ENCODE measurements around the gene CDCA4. TPM values are rescaled to one million over a fixed set of nuclear protein-coding genes. Genes with fewer than 3 reads are reported as not detected.

CDCA4 gene
- polyA plus RNA-seq (2011; rRNA removed) = 19.5 and 24.2 TPM in 2 replicates
- polyA plus RNA-seq (2012; cell fraction: cytosol; rRNA removed) = 42.8 and 52.7 TPM in 2 replicates
- polyA plus RNA-seq (2012; cell fraction: nucleus; rRNA removed) = 44.8 and 46.3 TPM in 2 replicates
- 25.9 to 28.0 TPM (median 26.9 TPM) in 3 replicates for polyA plus RNA-seq (2017; fragmentation: RNase III; extraction: RNeasy Plus Mini Kit Qiagen cat#74134 plus additional on column Dnase treatment)
- 16.6 and 20.0 TPM in 2 replicates for polyA minus RNA-seq (2011; rRNA and poly(A)+ RNA removed)

GRCh38 chr14:105020815-105021655 is at the start of gene CDCA4:
Gene CDCA4, minus strand, starts transcription at chr14:105021083. Its CDS starts 9,154 bp downstream, at chr14:105011929.
- peak; percentile 96 to 97 for DNase-seq (ENCODE audit: low read depth in 1 of 2, low spot score in 1 of 2)
- H3K4me1 ChIP-seq = peaks cover 75% of the 10 kb centered on the region
- ATAC-seq = peak; percentile 81 to 84
- ChIA-PET POLR2A (interaction anchor here (0.5 to 7.0 kb wide), 22 partner anchors 8 to 268 kb away, joined by 3 to 76 read pairs (median 5); partner anchors contain the start of genes AHNAK2, CLBA1 and SIVA1), CTCF (interaction anchor here (1.2 to 28.5 kb wide), 5 partner anchors 9 to 46 kb away, joined by 3 to 509 read pairs (median 31); partner anchors contain the start of gene AHNAK2)
- WGBS (ENCODE audit: missing lambda C conversion rate) = 0% methylated on average over 6 of the region's 115 CpGs
- peak within 1 kb of the TSS; percentile 97 for H3K4me3 ChIP-seq
- peak within 1 kb of the TSS; percentile 97 to 98 for H3K27ac ChIP-seq
- H3K9me3 ChIP-seq = no peaks in the 10 kb centered on the region
- no peak for FAIRE-seq
- peak within 1 kb of the TSS; percentile 81 for H3K4me2 ChIP-seq
- no peak for TF ChIP-seq MAFK (IDR thresholded peaks at IDR 0.05; ENCODE audit: partially characterized antibody)
- no peak for TF ChIP-seq SREBF2 (IDR thresholded peaks at IDR 0.05)
- TF ChIP-seq MAZ (IDR thresholded peaks at IDR 0.05; ENCODE audit: borderline replicate concordance, low read depth, low read length) = 0 out of 2 replicates have a peak, but pooled peaks have one; percentile 32
- TF ChIP-seq HOXB13 (CRISPR knock-in tag; IDR thresholded peaks at IDR 0.05; ENCODE audit: low read depth) = no peak
- TF ChIP-seq, protein P1, sequence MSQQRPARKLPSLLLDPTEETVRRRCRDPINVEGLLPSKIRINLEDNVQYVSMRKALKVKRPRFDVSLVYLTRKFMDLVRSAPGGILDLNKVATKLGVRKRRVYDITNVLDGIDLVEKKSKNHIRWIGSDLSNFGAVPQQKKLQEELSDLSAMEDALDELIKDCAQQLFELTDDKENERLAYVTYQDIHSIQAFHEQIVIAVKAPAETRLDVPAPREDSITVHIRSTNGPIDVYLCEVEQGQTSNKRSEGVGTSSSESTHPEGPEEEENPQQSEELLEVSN (IDR thresholded peaks at IDR 0.05; ENCODE audit: borderline replicate concordance, low read depth) = peak; percentile 86; the same call in 1 of the 2 replicates
- no peak for TF ChIP-seq ZC3H11A (IDR thresholded peaks at IDR 0.05)
- peak; percentile 25; the same call in 1 of the 2 replicates for TF ChIP-seq PHF8 (IDR thresholded peaks at IDR 0.05; ENCODE audit: borderline replicate concordance, low read depth)
- TF ChIP-seq ATOH8 (CRISPR knock-in tag; IDR thresholded peaks at IDR 0.05; ENCODE audit: low read depth) = 0 out of 2 replicates have a peak, but pooled peaks have one; percentile 10
- no peak for TF ChIP-seq EHMT2 (IDR thresholded peaks at IDR 0.05; ENCODE audit: low read depth)
- no peak for TF ChIP-seq ZFP36 (IDR thresholded peaks at IDR 0.05; ENCODE audit: borderline replicate concordance, partially characterized antibody)
- TF ChIP-seq MYC (IDR thresholded peaks at IDR 0.05; ENCODE audit: borderline replicate concordance, low read length) = peak; percentile 17; the same call in 1 of the 2 replicates
- TF ChIP-seq NR3C1 (IDR thresholded peaks at IDR 0.05) = no peak
- TF ChIP-seq, protein P2, sequence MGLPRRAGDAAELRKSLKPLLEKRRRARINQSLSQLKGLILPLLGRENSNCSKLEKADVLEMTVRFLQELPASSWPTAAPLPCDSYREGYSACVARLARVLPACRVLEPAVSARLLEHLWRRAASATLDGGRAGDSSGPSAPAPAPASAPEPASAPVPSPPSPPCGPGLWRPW (IDR thresholded peaks at IDR 0.05) = no peak
- TF ChIP-seq RNF2 (IDR thresholded peaks at IDR 0.05; ENCODE audit: borderline replicate concordance, low read depth) = no peak
- no peak for TF ChIP-seq ZSCAN20 (CRISPR knock-in tag; IDR thresholded peaks at IDR 0.05)
- no peak for TF ChIP-seq HOXA7 (CRISPR knock-in tag; IDR thresholded peaks at IDR 0.05)
- TF ChIP-seq ESRRA (IDR thresholded peaks at IDR 0.05; ENCODE audit: borderline replicate concordance, low read length) = no peak
- TF ChIP-seq POLR2AphosphoS2 (conservative IDR thresholded peaks at IDR 0.05; ENCODE audit: low read length) = no peak
- TF ChIP-seq, protein P3, sequence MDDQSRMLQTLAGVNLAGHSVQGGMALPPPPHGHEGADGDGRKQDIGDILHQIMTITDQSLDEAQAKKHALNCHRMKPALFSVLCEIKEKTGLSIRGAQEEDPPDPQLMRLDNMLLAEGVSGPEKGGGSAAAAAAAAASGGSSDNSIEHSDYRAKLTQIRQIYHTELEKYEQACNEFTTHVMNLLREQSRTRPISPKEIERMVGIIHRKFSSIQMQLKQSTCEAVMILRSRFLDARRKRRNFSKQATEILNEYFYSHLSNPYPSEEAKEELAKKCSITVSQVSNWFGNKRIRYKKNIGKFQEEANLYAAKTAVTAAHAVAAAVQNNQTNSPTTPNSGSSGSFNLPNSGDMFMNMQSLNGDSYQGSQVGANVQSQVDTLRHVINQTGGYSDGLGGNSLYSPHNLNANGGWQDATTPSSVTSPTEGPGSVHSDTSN (IDR thresholded peaks at IDR 0.05) = 0 out of 2 replicates have a peak, but pooled peaks have one; percentile 1
- TF ChIP-seq JUNB (IDR thresholded peaks at IDR 0.05) = no peak
- TF ChIP-seq SMC3 (IDR thresholded peaks at IDR 0.05) = no peak
- TF ChIP-seq CBX2 (IDR thresholded peaks at IDR 0.05; ENCODE audit: borderline replicate concordance, low read depth) = no peak
- TF ChIP-seq, protein P4, sequence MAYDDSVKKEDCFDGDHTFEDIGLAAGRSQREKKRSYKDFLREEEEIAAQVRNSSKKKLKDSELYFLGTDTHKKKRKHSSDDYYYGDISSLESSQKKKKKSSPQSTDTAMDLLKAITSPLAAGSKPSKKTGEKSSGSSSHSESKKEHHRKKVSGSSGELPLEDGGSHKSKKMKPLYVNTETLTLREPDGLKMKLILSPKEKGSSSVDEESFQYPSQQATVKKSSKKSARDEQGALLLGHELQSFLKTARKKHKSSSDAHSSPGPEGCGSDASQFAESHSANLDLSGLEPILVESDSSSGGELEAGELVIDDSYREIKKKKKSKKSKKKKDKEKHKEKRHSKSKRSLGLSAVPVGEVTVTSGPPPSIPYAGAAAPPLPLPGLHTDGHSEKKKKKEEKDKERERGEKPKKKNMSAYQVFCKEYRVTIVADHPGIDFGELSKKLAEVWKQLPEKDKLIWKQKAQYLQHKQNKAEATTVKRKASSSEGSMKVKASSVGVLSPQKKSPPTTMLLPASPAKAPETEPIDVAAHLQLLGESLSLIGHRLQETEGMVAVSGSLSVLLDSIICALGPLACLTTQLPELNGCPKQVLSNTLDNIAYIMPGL (CRISPR knock-in tag; IDR thresholded peaks at IDR 0.05; ENCODE audit: borderline replicate concordance) = no peak
- no peak for TF ChIP-seq FOXS1 (CRISPR knock-in tag; IDR thresholded peaks at IDR 0.05)
- TF ChIP-seq, protein P5, sequence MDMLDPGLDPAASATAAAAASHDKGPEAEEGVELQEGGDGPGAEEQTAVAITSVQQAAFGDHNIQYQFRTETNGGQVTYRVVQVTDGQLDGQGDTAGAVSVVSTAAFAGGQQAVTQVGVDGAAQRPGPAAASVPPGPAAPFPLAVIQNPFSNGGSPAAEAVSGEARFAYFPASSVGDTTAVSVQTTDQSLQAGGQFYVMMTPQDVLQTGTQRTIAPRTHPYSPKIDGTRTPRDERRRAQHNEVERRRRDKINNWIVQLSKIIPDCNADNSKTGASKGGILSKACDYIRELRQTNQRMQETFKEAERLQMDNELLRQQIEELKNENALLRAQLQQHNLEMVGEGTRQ (IDR thresholded peaks at IDR 0.05) = peak; percentile 90
- TF ChIP-seq MAX (IDR thresholded peaks at IDR 0.05) = peak; percentile 95
- TF ChIP-seq HOXB5 (CRISPR knock-in tag; IDR thresholded peaks at IDR 0.05) = peak; percentile 40; the same call in 1 of the 2 replicates
- no peak for TF ChIP-seq EP300 (IDR thresholded peaks at IDR 0.05)
- no peak; the same call in 1 of the 2 replicates for TF ChIP-seq TP53 (CRISPR knock-in tag; IDR thresholded peaks at IDR 0.05)
- TF ChIP-seq CEBPB (IDR thresholded peaks at IDR 0.05) = no peak
- no peak for TF ChIP-seq NPAS2 (CRISPR knock-in tag; IDR thresholded peaks at IDR 0.05; ENCODE audit: borderline replicate concordance)
- TF ChIP-seq RARB (CRISPR knock-in tag; IDR thresholded peaks at IDR 0.05) = peak; percentile 66; the same call in 1 of the 2 replicates
- 0 out of 2 replicates have a peak, but pooled peaks have one; percentile 41 for TF ChIP-seq HDAC2 (IDR thresholded peaks at IDR 0.05)
- TF ChIP-seq JUN (IDR thresholded peaks at IDR 0.05) = peak; percentile 84 to 93

Measured in A549 (cell line).